ACC112 (cell line): ENCODE data around the gene TEX51.

Experiments
- H2AFZ ChIP-seq: fragments of 200-600 bp; sonication (generic); one replicate; pipeline ENCODE4 v1.6.0; 2017; ENCODE audit warnings: antibody characterized with exemption, low read length; ENCODE audit not compliant: unreplicated experiment
- H3K27ac ChIP-seq: fragments of 200-600 bp; sonication (generic); 2 replicates; pipeline ENCODE4 v1.5.1; 2014; ENCODE audit warnings: low read depth, mild to moderate bottlenecking, antibody characterized with exemption, low read length, moderate library complexity
- H3K27me3 ChIP-seq: fragments of 200-600 bp; sonication (generic); 2 replicates; pipeline ENCODE4 v1.6.1; 2014; ENCODE audit warnings: mild to moderate bottlenecking, antibody characterized with exemption, low read length, moderate library complexity, mixed read lengths; ENCODE audit not compliant: insufficient read depth
- H3K36me3 ChIP-seq: fragments of 200-600 bp; sonication (generic); 2 replicates; pipeline ENCODE4 v1.6.1; 2016; ENCODE audit warnings: mild to moderate bottlenecking, antibody characterized with exemption, low read length, moderate library complexity, mixed read lengths; ENCODE audit not compliant: insufficient read depth
- H3K4me1 ChIP-seq: fragments of 200-600 bp; sonication (generic); one replicate; pipeline ENCODE4 v1.6.1; 2016; ENCODE audit warnings: low read length, mixed read lengths; ENCODE audit not compliant: insufficient read depth, unreplicated experiment, control insufficient read depth
- H3K4me3 ChIP-seq: fragments of 200-600 bp; sonication (generic); 2 replicates; pipeline ENCODE4 v1.5.1; 2014; ENCODE audit warnings: mild to moderate bottlenecking, low read depth, low read length
- H3K79me2 ChIP-seq: fragments of 200-600 bp; sonication (generic); one replicate; pipeline ENCODE4 v1.6.0; 2016; ENCODE audit warnings: low read length; ENCODE audit not compliant: control insufficient read depth, unreplicated experiment, insufficient read depth

Gene TEX51

DNA sequence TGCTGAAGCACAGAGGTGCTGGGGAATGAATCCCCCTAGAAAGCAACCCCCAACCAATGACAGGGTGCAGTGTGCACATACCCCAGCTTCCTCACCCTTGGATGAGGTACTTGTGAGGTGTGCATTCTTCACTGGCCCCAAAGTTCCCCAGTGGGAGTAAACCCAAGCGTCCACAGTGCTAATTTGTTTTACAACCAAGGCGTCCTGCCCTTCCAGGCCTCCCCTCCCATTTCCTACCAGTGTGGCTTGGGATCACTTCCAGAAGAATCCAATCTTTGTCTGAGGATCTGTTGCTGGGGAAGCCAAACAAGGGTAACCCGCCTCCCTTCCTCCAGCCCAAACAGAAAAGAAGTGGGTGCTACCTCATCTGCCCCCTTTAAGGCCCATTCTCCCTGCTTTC, 40.3 kb upstream of the TEX51 start:
- no peak overlapping the region for H2AFZ ChIP-seq
- H3K79me2 ChIP-seq = no peaks in the 10 kb centered on the region
- H3K27me3 ChIP-seq = peaks cover 17% of the 10 kb centered on the region
- no peak overlapping the region for H3K27ac ChIP-seq
- H3K4me1 ChIP-seq = no peaks in the 10 kb centered on the region
- no peak overlapping the region for H3K4me3 ChIP-seq
- H3K36me3 ChIP-seq = no peaks in the 10 kb centered on the region

GRCh38 chr2:126858991-126859390, 39.7 kb upstream of the TEX51 start:
- Histone ChIP-seq H2AFZ (no peak overlapping the region), H3K4me3 (no peak overlapping the region), H3K36me3 (no peaks in the 10 kb centered on the region), H3K4me1 (no peaks in the 10 kb centered on the region), H3K79me2 (no peaks in the 10 kb centered on the region), H3K27me3 (peaks cover 22% of the 10 kb centered on the region; the same call in 1 of the 2 replicates), H3K27ac (no peak overlapping the region)

- Histone ChIP-seq H3K4me1 (no peaks in the 10 kb centered on the region), H2AFZ (no peak overlapping the region)
Measured at GRCh38 chr2:126859631-126860030, 39.1 kb upstream of the TEX51 start.

DNA sequence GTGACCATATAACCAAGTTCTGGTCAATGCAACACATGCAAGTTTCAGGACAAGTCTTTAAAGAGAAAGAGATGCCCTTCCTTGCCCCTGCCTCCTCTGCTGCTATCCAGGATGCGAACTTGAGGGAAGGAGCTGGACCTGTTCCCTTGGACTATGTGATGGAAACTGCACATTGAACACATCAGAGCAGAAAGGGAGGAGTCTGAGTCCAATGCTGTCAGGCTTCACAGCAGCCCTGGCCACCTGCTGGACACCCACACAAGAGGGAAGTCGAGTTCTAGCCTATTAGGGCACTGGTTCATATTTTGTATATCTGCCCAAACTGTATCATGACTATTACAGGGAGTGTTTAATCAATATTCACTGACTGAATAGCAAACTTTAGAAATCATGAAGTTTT, 38.3 kb upstream of the TEX51 start:
- Histone ChIP-seq H3K4me3 (no peak overlapping the region), H3K36me3 (no peaks in the 10 kb centered on the region), H3K27ac (no peak overlapping the region), H3K79me2 (no peaks in the 10 kb centered on the region), H3K4me1 (no peaks in the 10 kb centered on the region), H2AFZ (no peak overlapping the region), H3K27me3 (peaks cover 23% of the 10 kb centered on the region; the same call in 1 of the 2 replicates)

More at GRCh38 chr2:126859631-126860030, 39.1 kb upstream of the TEX51 start:
- Histone ChIP-seq H3K36me3 (no peaks in the 10 kb centered on the region), H3K4me3 (no peak overlapping the region), H3K79me2 (no peaks in the 10 kb centered on the region), H3K27me3 (peaks cover 23% of the 10 kb centered on the region; the same call in 1 of the 2 replicates), H3K27ac (no peak overlapping the region)

- Histone ChIP-seq H2AFZ (no peak overlapping the region), H3K27ac (no peak overlapping the region), H3K27me3 (peaks cover 25% of the 10 kb centered on the region), H3K36me3 (no peaks in the 10 kb centered on the region), H3K4me3 (no peak overlapping the region), H3K4me1 (no peaks in the 10 kb centered on the region), H3K79me2 (no peaks in the 10 kb centered on the region)
Measured at GRCh38 chr2:126862730-126863129, 36.0 kb upstream of the TEX51 start.

DNA sequence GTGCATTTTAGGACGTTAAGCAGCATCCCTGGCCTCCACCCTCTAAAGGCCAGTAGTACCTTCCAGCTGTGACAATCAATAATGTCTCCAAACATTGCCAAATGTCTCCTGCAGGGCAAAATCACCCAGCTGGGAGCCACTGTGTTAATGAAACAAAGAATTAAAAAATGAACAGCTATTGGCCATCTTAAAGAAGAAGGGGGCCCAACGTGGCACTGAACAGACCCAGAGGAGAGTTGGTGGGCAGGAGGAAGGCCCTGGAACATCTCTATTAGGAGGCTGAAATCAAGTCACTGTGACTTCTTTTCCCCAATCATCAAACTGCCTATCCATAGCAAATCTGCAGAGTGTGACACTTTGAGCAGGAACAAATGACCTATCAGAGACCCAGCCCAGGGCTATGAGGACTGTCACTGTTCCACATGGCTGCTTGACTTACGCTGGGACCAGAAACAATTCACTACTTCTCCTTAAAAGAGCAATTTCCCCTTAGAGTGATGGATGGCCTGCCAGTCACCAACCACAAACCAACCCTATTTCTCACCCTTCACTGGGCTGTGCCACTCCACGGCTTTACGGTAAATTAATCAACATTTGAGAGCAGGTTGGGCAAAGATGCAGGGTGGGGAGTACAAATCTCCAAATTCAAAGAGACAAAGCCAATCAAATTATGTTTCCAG, 35.2 kb upstream of the TEX51 start:
- Histone ChIP-seq H3K27ac (no peak overlapping the region), H3K27me3 (peaks cover 27% of the 10 kb centered on the region), H3K36me3 (no peaks in the 10 kb centered on the region), H3K4me3 (no peak overlapping the region), H3K79me2 (no peaks in the 10 kb centered on the region), H3K4me1 (no peaks in the 10 kb centered on the region), H2AFZ (no peak overlapping the region)

GRCh38 chr2:126864861-126865260, 33.8 kb upstream of the TEX51 start:
- H3K4me3 ChIP-seq = no peak overlapping the region
- no peaks in the 10 kb centered on the region for H3K36me3 ChIP-seq
- H3K27me3 ChIP-seq = peaks cover 31% of the 10 kb centered on the region
- no peaks in the 10 kb centered on the region for H3K4me1 ChIP-seq
- no peak overlapping the region for H2AFZ ChIP-seq
- H3K27ac ChIP-seq = no peak overlapping the region
- no peaks in the 10 kb centered on the region for H3K79me2 ChIP-seq

GRCh38 chr2:126866451-126866850, 32.2 kb upstream of the TEX51 start:
- Histone ChIP-seq H3K4me1 (no peaks in the 10 kb centered on the region), H3K27ac (no peak overlapping the region), H3K79me2 (no peaks in the 10 kb centered on the region), H2AFZ (no peak overlapping the region), H3K4me3 (no peak overlapping the region), H3K36me3 (no peaks in the 10 kb centered on the region), H3K27me3 (peaks cover 19% of the 10 kb centered on the region)

- Histone ChIP-seq H2AFZ (no peak overlapping the region), H3K36me3 (no peaks in the 10 kb centered on the region), H3K27ac (no peak overlapping the region), H3K79me2 (no peaks in the 10 kb centered on the region), H3K4me3 (no peak overlapping the region), H3K27me3 (peaks cover 6% of the 10 kb centered on the region; the same call in 1 of the 2 replicates), H3K4me1 (no peaks in the 10 kb centered on the region)
Measured at GRCh38 chr2:126874961-126875360, 23.7 kb upstream of the TEX51 start.

DNA sequence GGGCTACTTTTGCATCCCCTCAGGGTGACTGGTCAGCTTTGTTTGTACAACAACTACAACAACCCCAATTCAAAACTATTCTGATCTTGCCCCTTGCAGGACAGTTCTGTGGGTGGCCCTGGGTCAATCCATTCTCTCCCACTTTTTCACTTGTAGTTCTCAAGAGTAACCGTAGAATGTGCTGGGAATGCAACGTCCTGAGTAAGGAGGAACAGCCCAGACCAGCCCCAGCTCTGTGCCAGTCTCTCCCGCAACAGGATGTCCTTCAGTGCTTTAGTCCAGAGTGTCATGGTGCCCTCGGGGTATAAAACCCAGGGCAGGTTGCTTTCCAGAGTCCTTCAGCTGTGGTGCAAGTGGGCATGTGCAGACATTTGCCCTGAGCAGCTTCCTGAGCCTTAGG, 22.1 kb upstream of the TEX51 start:
- no peaks in the 10 kb centered on the region for H3K4me1 ChIP-seq
- H3K4me3 ChIP-seq = no peak overlapping the region
- H2AFZ ChIP-seq = no peak overlapping the region
- peaks cover 6% of the 10 kb centered on the region; the same call in 1 of the 2 replicates for H3K27me3 ChIP-seq
- H3K79me2 ChIP-seq = no peaks in the 10 kb centered on the region
- H3K27ac ChIP-seq = no peak overlapping the region
- H3K36me3 ChIP-seq = no peaks in the 10 kb centered on the region

GRCh38 chr2:126877041-126877440, 21.6 kb upstream of the TEX51 start:
- H3K4me1 ChIP-seq = no peaks in the 10 kb centered on the region
- no peaks in the 10 kb centered on the region for H3K79me2 ChIP-seq
- no peaks in the 10 kb centered on the region for H3K36me3 ChIP-seq
- H3K27me3 ChIP-seq = peaks cover 8% of the 10 kb centered on the region; the same call in 1 of the 2 replicates
- no peak overlapping the region for H2AFZ ChIP-seq
- no peak overlapping the region for H3K27ac ChIP-seq
- no peak overlapping the region for H3K4me3 ChIP-seq
